Breast epithelium (tissue), 3 donors: ENCODE results near the gene FAM151A.

Source experiments
- POLR2A ChIP-seq: fragments of 450-650 bp; IDR thresholded peaks from one replicate; pipeline ENCODE4 v1.6.1; 2016; ENCODE audit warnings: antibody characterized with exemption, mild to moderate bottlenecking, moderate library complexity
- POLR2AphosphoS5 ChIP-seq, 3 donors: sonication (generic); formaldehyde crosslinking; IDR thresholded peaks; one replicate each; pipeline ENCODE4 v1.6.1; 2017; ENCODE audit warnings: antibody characterized with exemption in 3 of 3
- TF ChIP-seq, protein P1 (sequence below), 3 donors: fragments of 450-650 bp; IDR thresholded peaks; one replicate each; pipeline ENCODE4 v1.5.1; 2016 to 2017; ENCODE audit warnings: antibody characterized with exemption in 3 of 3, mild to moderate bottlenecking in 3 of 3, moderate library complexity in 3 of 3

DNA sequence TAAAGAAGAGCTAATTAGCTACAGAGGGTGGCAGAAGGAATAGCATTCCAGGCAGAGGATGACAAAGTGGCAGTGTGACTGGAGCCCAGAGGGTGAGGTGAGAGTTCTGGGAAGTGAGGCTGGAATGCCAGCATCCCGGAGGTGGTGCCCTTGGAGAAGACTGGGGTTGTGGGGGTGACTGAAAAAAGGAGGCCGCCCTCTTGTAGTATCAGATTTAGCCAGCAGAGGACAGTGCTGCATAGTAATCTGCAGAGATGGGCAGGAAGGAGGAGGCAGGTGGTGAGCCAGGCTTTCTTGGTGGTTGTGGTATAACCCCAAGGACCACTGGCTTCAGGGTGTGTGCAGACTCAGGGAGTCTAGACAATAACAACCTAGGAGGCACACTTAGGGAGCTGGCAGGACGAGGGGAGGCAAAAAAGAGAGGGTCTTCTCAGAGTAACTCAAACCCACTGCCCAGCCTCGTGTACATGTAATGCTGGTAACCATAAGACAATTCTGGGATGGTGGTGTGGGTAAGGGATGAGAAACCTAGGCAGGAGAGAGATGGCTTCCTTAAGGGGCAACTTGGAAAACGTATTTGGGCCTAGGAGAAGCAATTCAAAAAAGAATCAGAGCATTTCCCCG lies 48.8 kb upstream of the FAM151A start:
- TF ChIP-seq POLR2A (no peak), POLR2AphosphoS5 (IDR thresholded peaks at IDR 0.05) (no peak)
- TF ChIP-seq, protein P1, sequence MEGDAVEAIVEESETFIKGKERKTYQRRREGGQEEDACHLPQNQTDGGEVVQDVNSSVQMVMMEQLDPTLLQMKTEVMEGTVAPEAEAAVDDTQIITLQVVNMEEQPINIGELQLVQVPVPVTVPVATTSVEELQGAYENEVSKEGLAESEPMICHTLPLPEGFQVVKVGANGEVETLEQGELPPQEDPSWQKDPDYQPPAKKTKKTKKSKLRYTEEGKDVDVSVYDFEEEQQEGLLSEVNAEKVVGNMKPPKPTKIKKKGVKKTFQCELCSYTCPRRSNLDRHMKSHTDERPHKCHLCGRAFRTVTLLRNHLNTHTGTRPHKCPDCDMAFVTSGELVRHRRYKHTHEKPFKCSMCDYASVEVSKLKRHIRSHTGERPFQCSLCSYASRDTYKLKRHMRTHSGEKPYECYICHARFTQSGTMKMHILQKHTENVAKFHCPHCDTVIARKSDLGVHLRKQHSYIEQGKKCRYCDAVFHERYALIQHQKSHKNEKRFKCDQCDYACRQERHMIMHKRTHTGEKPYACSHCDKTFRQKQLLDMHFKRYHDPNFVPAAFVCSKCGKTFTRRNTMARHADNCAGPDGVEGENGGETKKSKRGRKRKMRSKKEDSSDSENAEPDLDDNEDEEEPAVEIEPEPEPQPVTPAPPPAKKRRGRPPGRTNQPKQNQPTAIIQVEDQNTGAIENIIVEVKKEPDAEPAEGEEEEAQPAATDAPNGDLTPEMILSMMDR (IDR thresholded peaks at IDR 0.05): peak; percentile 28 to 75 (median 74)
